Naive thymus-derived CD4-positive, alpha-beta T cell (primary cell): Measurements from ENCODE around the gene SERPINF2. TPM values are rescaled to one million over a fixed set of nuclear protein-coding genes. Genes with fewer than 3 reads are reported as not detected.
"Not testable (repeated sequence)": the region's sequence is repeated elsewhere in the genome, so short reads cannot be mapped to it uniquely, and the experiment has no call there.

Source experiments
- ATAC-seq: fragments of 150-1000 bp; cut with Tn5 transposase; 2 replicates; pipeline ENCODE4 v1.10.0; 2021; ENCODE audit warnings: mild to moderate bottlenecking, moderate library complexity
- CTCF ChIA-PET: fragments of 350-600 bp; sonication (Branson Sonifier 250); formaldehyde crosslinking; loops from one replicate; lab custom pipeline; 2021; ENCODE audit warnings: antibody characterized with exemption; lab: Charles Lee
- POLR2A ChIA-PET: fragments of 350-600 bp; sonication (Branson Sonifier 250); formaldehyde crosslinking; loops from one replicate; lab custom pipeline; 2021; ENCODE audit warnings: antibody characterized with exemption, inconsistent platforms; lab: Charles Lee
- DNase-seq, 9 donors: peaks; one replicate each; pipeline versions ENCODE4 v3.0.0 to v3.0.0-alpha.2; 2020 to 2022; ENCODE audit warnings: mixed read lengths in 1 of 9
- H3K27ac ChIP-seq: one replicate; pipeline ENCODE4 v1.7.0; 2013; ENCODE audit warnings: mild to moderate bottlenecking, low read depth, low read length, moderate library complexity
- H3K27me3 ChIP-seq, 2 donors: one replicate each; pipeline ENCODE4 v1.7.0; 2013; ENCODE audit warnings: low read length in 2 of 2, mild to moderate bottlenecking in 2 of 2, moderate library complexity in 2 of 2; ENCODE audit not compliant: control insufficient read depth in 2 of 2, insufficient read depth in 2 of 2
- H3K36me3 ChIP-seq, 3 experiments: 1 replicate in 2 of 3; 2 replicates in 1 of 3; pipeline ENCODE4 v1.7.0; 2013; ENCODE audit warnings: low read length in 3 of 3, mild to moderate bottlenecking in 3 of 3, moderate library complexity in 1 of 3; ENCODE audit not compliant: insufficient read depth in 3 of 3, control insufficient read depth in 2 of 3
- H3K4me1 ChIP-seq, 2 donors: one replicate each; pipeline ENCODE4 v1.7.0; 2013; ENCODE audit warnings: low read length in 2 of 2, mild to moderate bottlenecking in 2 of 2, moderate library complexity in 1 of 2; ENCODE audit not compliant: control insufficient read depth in 2 of 2, insufficient read depth in 2 of 2
- H3K4me3 ChIP-seq: 2 replicates; pipeline ENCODE4 v1.7.0; 2013; ENCODE audit warnings: mild to moderate bottlenecking, low read length
- H3K9me3 ChIP-seq, 3 experiments: 1 replicate in 2 of 3; 2 replicates in 1 of 3; pipeline ENCODE4 v1.7.0; 2013; ENCODE audit warnings: low read length in 3 of 3; ENCODE audit not compliant: control insufficient read depth in 2 of 3
- H3K27ac Mint-ChIP-seq, 9 donors: one replicate each; pipeline ENCODE4 v1.8.0; 2020 to 2022; ENCODE audit warnings: mixed read lengths in 9 of 9, mild to moderate bottlenecking in 8 of 9, moderate library complexity in 5 of 9, inconsistent platforms in 2 of 9
- H3K27me3 Mint-ChIP-seq, 5 donors: one replicate each; pipeline ENCODE4 v1.8.0; 2021 to 2022; ENCODE audit warnings: mixed read lengths in 5 of 5, mild to moderate bottlenecking in 1 of 5
- H3K36me3 Mint-ChIP-seq, 5 donors: one replicate each; pipeline ENCODE4 v1.8.0; 2020 to 2022; ENCODE audit warnings: mixed read lengths in 5 of 5, mild to moderate bottlenecking in 3 of 5, inconsistent platforms in 1 of 5
- H3K4me1 Mint-ChIP-seq, 7 donors: one replicate each; pipeline ENCODE4 v1.8.0; 2020 to 2022; ENCODE audit warnings: mixed read lengths in 7 of 7, mild to moderate bottlenecking in 3 of 7, inconsistent platforms in 1 of 7
- H3K4me3 Mint-ChIP-seq, 10 donors: one replicate each; pipeline ENCODE4 v1.8.0; 2020 to 2022; ENCODE audit warnings: mild to moderate bottlenecking in 10 of 10, mixed read lengths in 10 of 10, moderate library complexity in 6 of 10, inconsistent platforms in 2 of 10
- H3K9me3 Mint-ChIP-seq, 11 donors: one replicate each; pipeline ENCODE4 v1.8.0; 2020 to 2022; ENCODE audit warnings: mixed read lengths in 11 of 11, mild to moderate bottlenecking in 4 of 11, inconsistent platforms in 1 of 11, moderate library complexity in 1 of 11
- intact Hi-C, 2 donors: fragments of 100-400 bp; cut with micrococcal nuclease; formaldehyde crosslinking; loops; one replicate each; pipeline ENCODE4 v1.15.1; 2023
- polyA plus RNA-seq, 2 donors: library from polyadenylated mRNA; unstranded; fragments of 300-500 nt; fragmentation: Illumina TruSeq; gene quantifications; one replicate each; pipeline ENCODE4 v1.2.3, GENCODE V29; 2021
- total RNA-seq, 6 experiments: library from RNA in 5 of 6; stranded (reverse) in 5 of 6; gene quantifications; 1 replicate in 5 of 6; 2 replicates in 1 of 6; pipeline ENCODE4 v1.2.3 and lab custom pipeline; 2021 to 2026

The SERPINF2 gene
- total and polyA plus RNA-seq, 7 experiments from 2014 or later, result 0.27 to 1.4 (median 0.65) TPM; not detected in 2

DNA sequence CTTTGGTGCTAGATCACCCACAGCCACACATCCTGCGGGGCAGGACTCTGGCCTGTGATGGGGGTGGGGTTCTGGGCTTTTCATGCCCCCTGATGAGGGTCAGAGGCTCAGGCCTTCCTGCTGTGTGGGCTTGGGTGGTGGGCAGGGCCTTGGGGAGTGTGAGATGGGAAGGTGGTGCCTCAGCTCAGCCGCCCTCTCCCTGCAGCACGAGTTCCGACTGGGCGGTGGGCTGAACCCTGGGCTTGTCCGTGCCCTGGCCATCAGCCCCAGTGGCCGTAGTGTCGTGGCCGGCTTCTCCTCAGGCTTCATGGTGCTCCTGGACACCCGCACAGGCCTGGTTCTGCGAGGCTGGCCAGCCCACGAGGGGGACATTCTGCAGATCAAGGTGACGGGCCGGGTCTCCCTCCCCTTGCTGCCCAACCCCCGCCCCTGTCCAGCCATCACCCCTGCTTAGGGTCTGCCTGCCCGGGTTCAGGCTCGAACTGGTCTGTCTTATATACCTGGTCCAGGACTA is 6.8 kb upstream of the SERPINF2 start:
- Mint-ChIP-seq H3K4me3 (no peak overlapping the region), H3K27me3 (no peaks in the 10 kb centered on the region), H3K4me1 (peaks cover 0 to 17% (median 0%) of the 10 kb centered on the region in 7 donors), H3K9me3 (peaks cover 0 to 1% (median 0%) of the 10 kb centered on the region in 11 donors), H3K36me3 (peaks cover 0 to 19% (median 4%) of the 10 kb centered on the region in 5 donors), H3K27ac (peak overlapping the region in 1 of 9 donors; percentile 78)
- no peak overlapping the region for H3K27ac ChIP-seq
- H3K9me3 ChIP-seq, result no peaks in the 10 kb centered on the region
- ChIA-PET CTCF (no interaction called here), POLR2A (no interaction called here)
- DNase-seq, result no peak
- intact Hi-C loops, result no loop called here
- H3K4me1 ChIP-seq, result no peaks in the 10 kb centered on the region
- ATAC-seq, result no peak
- H3K27me3 ChIP-seq, result no peaks in the 10 kb centered on the region
- peaks cover 0 to 59% (median 0%) of the 10 kb centered on the region in 3 experiments for H3K36me3 ChIP-seq
- no peak overlapping the region for H3K4me3 ChIP-seq

DNA sequence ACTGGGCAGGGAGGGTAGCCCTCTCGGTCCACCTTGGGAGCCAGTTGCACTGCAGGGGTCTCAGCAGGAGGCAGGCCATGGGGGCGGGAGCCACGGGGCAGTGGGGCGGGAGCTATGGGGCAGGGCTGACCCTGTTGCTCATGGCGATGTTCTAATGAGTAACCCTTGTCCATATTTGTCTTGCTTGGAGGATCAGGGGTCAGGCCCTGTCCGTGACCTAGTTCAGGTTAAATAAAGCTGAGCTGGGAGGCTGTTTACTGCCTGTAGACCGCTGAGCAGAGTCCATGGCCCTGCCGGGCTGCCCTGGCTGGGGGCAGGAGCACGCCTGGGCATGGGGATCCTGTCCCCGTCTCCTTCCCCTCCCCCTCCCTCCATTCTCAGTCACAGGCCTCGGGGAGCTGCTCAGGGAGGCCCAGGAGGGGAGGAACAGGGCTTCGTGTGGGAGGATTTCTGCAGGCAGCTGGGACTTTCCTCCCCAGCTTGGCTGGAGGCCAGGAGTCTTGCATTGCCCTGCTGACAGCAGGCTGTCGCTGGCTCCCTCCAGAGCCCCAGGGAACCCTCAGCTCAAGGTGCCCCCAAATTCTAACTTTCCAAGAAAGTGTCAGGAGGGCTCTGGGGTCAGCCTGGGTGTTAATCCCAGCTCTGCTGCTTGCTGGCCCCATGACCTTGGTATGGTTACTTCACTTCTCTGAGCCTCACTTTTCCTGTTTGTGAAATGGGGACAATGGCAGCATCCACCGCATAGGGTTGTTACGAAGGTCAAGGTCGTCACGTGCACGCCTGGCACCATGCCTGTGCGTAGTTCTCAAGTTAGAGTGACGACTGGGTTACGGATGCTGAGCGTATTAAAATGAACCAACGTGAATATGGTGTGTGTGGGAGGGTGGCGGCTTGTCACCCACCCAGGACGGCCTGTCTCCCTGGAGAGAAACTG is 6.1 kb upstream of the SERPINF2 start:
- peaks cover 0 to 17% (median 0%) of the 10 kb centered on the region in 7 donors for H3K4me1 Mint-ChIP-seq
- H3K4me1 ChIP-seq, result no peaks in the 10 kb centered on the region
- H3K4me3 ChIP-seq, result no peak overlapping the region
- peaks cover 0 to 1% (median 0%) of the 10 kb centered on the region in 11 donors for H3K9me3 Mint-ChIP-seq
- peaks cover 0 to 19% (median 4%) of the 10 kb centered on the region in 5 donors for H3K36me3 Mint-ChIP-seq
- CTCF ChIA-PET, result no interaction called here
- POLR2A ChIA-PET, result no interaction called here
- ATAC-seq (no peak), DNase-seq (peak in 1 of 9 donors; percentile 57)
- peak overlapping the region in 3 of 9 donors; percentile 65 to 81 (median 81) for H3K27ac Mint-ChIP-seq
- H3K9me3 ChIP-seq, result no peaks in the 10 kb centered on the region
- no peak overlapping the region for H3K4me3 Mint-ChIP-seq
- H3K36me3 ChIP-seq, result peaks cover 0 to 53% (median 0%) of the 10 kb centered on the region in 3 experiments
- no peaks in the 10 kb centered on the region for H3K27me3 Mint-ChIP-seq
- intact Hi-C loops, result no loop called here
- no peaks in the 10 kb centered on the region for H3K27me3 ChIP-seq
- H3K27ac ChIP-seq, result no peak overlapping the region

DNA sequence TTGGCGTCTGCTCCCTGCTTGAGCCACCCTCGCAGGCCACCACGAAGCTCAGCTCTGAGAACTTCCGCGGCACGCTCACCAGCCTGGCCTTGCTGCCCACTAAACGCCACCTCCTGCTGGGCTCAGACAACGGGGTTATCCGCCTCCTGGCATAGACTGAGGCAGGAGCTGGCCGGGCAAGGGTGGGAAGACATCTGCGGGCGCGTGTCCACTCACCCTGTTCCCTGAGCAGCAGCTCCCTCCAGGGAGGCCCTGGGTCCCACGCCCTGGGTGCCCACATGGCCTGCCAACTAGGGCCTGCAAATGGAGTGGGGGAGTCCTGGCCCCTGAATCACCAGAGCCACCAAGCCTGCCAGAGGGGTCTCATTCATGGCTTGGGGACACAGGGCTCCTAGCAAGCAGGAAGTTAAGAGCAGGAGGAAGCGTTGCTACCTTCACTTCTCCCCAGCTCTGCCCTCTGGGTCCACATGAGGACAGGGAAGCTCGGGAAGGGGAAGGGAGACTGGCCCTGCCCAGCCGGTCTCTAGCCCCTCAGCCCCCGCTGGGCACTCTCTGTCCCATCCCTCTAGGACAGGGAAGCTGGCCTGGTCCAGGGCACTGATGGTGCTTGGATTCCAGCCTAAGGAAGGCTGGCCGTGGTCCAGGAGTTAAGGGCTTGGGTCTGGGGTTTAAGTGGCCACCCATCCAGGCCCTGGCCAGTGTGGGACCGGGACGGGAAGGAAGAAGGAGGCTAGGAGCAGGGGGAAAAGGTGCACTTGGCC is 5.0 kb upstream of the SERPINF2 start:
- Mint-ChIP-seq H3K9me3 (peaks cover 0 to 1% (median 0%) of the 10 kb centered on the region in 11 donors), H3K36me3 (peaks cover 0 to 19% (median 4%) of the 10 kb centered on the region in 5 donors), H3K27ac (peak overlapping the region in 1 of 9 donors; percentile 13), H3K4me1 (peaks cover 0 to 17% (median 0%) of the 10 kb centered on the region in 7 donors), H3K4me3 (no peak overlapping the region), H3K27me3 (no peaks in the 10 kb centered on the region)
- ChIA-PET POLR2A (no interaction called here), CTCF (no interaction called here)
- H3K9me3 ChIP-seq, result no peaks in the 10 kb centered on the region
- intact Hi-C loops, result no loop called here
- DNase-seq (no peak), ATAC-seq (no peak)
- H3K27me3 ChIP-seq, result no peaks in the 10 kb centered on the region
- H3K36me3 ChIP-seq, result peaks cover 0 to 48% (median 0%) of the 10 kb centered on the region in 3 experiments
- no peaks in the 10 kb centered on the region for H3K4me1 ChIP-seq
- no peak overlapping the region for H3K27ac ChIP-seq
- H3K4me3 ChIP-seq, result no peak overlapping the region

DNA sequence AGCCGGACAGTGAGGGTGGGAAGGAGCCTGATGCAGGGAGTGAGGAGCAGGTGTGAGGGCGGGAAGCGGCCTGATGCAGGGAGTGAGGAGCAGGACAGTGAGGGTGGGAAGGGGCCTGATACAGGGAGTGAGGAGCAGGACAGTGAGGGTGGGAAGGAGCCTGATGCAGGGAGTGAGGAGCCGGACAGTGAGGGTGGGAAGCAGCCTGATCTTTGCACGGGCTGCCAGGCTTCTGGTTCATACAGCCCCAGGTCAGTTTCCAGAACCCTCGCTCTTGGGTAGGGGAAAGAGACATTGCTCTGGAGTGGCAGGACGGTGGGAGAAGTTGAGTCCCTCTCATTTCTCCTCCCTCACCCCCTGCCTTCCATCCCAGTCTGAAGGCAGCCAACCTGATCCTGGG is 772 bp upstream of the SERPINF2 start:
- Mint-ChIP-seq H3K36me3 (peaks cover 0 to 14% (median 2%) of the 10 kb centered on the region in 5 donors), H3K27ac (peak overlapping the region in 1 of 9 donors; percentile 23)
- H3K4me3 Mint-ChIP-seq, H3K4me1 Mint-ChIP-seq, H3K4me1 ChIP-seq, H3K9me3 Mint-ChIP-seq, ATAC-seq, H3K4me3 ChIP-seq, H3K27me3 ChIP-seq, POLR2A ChIA-PET, DNase-seq, H3K27ac ChIP-seq, intact Hi-C loops, H3K9me3 ChIP-seq, CTCF ChIA-PET, H3K27me3 Mint-ChIP-seq: not testable (repeated sequence)
- peaks cover 0 to 12% (median 0%) of the 10 kb centered on the region in 3 experiments for H3K36me3 ChIP-seq

DNA sequence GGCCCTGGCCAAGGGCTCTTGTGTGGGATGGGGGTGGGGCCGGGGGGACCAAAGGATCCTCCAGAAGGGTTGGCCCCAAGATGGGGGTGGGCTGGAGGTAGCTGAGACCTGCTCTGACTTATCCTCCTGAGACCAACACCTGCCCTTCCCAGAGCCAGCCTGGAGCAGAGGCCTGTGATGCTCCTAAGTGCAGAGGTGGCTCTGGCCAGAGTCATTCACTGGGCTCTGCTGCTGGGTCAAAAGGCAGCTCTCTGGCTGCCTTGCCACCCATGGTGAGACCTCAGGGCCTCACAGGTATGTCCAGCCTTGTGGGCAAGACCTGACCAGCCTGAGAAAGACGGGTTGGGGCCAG is 393 bp downstream of the SERPINF2 start:
- no peak overlapping the region for H3K4me3 ChIP-seq

DNA sequence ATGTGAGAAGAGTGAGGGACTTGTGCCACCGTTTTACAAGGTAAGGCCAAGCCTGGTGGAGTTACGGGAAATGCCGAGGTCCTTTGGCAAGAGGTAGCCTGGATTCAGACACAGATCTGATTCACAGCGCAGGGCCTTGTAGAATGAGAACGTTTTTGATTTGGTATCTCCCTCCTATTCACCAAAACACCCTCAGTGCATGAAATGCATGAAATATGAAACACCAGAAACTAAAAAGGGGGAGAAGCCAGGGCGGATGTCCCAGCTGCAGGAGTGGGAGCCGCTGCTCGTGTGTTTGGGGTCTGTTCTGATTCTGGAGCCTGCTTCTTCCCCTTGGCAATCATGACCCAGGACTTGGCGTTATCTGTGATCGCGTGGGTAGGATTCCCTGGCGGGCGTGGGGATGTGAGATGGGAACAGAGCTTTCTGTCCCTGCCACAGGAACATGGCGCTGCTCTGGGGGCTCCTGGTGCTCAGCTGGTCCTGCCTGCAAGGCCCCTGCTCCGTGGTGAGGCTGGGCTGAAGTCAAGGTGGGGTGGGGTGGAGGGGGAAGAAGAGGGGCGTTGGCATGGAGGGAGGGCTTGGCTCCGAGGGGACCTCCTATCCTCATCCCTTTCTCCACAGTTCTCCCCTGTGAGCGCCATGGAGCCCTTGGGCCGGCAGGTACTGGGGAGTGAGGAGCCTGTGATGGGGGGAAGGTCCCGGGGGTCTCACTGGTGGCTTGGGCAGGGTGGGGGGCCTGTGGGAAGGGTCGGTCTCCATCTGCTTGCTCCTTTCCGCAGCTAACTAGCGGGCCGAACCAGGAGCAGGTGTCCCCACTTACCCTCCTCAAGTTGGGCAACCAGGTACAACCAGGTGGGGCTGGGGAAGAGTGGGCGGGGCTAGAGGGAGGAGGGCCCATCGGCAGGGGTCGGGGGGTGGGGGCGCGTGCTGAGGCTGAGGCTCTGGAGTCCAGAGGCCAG is 2.2 kb downstream of the SERPINF2 start:
- Histone ChIP-seq H3K4me1 (no peaks in the 10 kb centered on the region), H3K27ac (no peak overlapping the region), H3K27me3 (no peaks in the 10 kb centered on the region), H3K36me3 (no peaks in the 10 kb centered on the region), H3K4me3 (no peak overlapping the region), H3K9me3 (no peaks in the 10 kb centered on the region)
- Mint-ChIP-seq H3K4me3 (no peak overlapping the region), H3K36me3 (no peaks in the 10 kb centered on the region), H3K27me3 (no peaks in the 10 kb centered on the region), H3K4me1 (no peaks in the 10 kb centered on the region), H3K9me3 (no peaks in the 10 kb centered on the region), H3K27ac (peak overlapping the region in 1 of 9 donors; percentile 55)
- no peak for ATAC-seq
- ChIA-PET CTCF (no interaction called here), POLR2A (no interaction called here)
- no peak for DNase-seq
- intact Hi-C loops, result no loop called here

More for the DNA sequence above, 393 bp downstream of the SERPINF2 start:
- Mint-ChIP-seq H3K4me3 (no peak overlapping the region), H3K27me3 (no peaks in the 10 kb centered on the region), H3K4me1 (no peaks in the 10 kb centered on the region), H3K9me3 (no peaks in the 10 kb centered on the region), H3K27ac (no peak overlapping the region), H3K36me3 (peaks cover 0 to 4% (median 0%) of the 10 kb centered on the region in 5 donors)
- no peaks in the 10 kb centered on the region for H3K4me1 ChIP-seq
- H3K9me3 ChIP-seq, result no peaks in the 10 kb centered on the region
- ATAC-seq (no peak), DNase-seq (no peak)
- H3K27ac ChIP-seq, result no peak overlapping the region
- no peaks in the 10 kb centered on the region for H3K27me3 ChIP-seq
- ChIA-PET POLR2A (no interaction called here), CTCF (no interaction called here)
- peaks cover 0 to under 1% (median 0%) of the 10 kb centered on the region in 3 experiments for H3K36me3 ChIP-seq
- intact Hi-C loops, result no loop called here
